GM12872 (cell line): ENCODE data around the gene PELI2.

Source experiments
- TF ChIP-seq, protein P1 (sequence below): IDR thresholded peaks from 3 replicates; pipeline ENCODE4 v1.5.1; 2011; ENCODE audit warnings: low read depth, mild to moderate bottlenecking, low read length, moderate library complexity; ENCODE audit not compliant: insufficient read depth

PELI2 gene

DNA sequence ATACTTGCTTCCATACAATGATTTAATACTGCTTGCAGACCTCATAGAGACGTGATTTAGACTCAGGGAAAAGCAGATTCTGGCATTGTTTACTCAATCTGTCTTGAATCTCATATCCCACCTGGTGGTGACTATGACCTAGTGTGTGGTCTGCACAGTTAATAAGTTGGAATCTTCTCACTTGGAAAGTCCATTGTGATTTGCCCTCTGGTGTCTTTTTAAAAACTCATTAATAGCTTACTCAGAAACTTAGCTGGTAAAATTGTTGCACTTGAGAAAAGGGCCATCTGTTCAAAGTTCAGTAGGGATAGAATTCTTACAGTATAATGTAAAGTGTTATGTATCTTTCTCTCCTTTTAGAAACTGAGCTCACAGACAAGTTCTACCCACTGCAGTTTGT lies 106.0 kb downstream of the PELI2 start:
- TF ChIP-seq, protein P1, sequence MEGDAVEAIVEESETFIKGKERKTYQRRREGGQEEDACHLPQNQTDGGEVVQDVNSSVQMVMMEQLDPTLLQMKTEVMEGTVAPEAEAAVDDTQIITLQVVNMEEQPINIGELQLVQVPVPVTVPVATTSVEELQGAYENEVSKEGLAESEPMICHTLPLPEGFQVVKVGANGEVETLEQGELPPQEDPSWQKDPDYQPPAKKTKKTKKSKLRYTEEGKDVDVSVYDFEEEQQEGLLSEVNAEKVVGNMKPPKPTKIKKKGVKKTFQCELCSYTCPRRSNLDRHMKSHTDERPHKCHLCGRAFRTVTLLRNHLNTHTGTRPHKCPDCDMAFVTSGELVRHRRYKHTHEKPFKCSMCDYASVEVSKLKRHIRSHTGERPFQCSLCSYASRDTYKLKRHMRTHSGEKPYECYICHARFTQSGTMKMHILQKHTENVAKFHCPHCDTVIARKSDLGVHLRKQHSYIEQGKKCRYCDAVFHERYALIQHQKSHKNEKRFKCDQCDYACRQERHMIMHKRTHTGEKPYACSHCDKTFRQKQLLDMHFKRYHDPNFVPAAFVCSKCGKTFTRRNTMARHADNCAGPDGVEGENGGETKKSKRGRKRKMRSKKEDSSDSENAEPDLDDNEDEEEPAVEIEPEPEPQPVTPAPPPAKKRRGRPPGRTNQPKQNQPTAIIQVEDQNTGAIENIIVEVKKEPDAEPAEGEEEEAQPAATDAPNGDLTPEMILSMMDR: no peak

DNA sequence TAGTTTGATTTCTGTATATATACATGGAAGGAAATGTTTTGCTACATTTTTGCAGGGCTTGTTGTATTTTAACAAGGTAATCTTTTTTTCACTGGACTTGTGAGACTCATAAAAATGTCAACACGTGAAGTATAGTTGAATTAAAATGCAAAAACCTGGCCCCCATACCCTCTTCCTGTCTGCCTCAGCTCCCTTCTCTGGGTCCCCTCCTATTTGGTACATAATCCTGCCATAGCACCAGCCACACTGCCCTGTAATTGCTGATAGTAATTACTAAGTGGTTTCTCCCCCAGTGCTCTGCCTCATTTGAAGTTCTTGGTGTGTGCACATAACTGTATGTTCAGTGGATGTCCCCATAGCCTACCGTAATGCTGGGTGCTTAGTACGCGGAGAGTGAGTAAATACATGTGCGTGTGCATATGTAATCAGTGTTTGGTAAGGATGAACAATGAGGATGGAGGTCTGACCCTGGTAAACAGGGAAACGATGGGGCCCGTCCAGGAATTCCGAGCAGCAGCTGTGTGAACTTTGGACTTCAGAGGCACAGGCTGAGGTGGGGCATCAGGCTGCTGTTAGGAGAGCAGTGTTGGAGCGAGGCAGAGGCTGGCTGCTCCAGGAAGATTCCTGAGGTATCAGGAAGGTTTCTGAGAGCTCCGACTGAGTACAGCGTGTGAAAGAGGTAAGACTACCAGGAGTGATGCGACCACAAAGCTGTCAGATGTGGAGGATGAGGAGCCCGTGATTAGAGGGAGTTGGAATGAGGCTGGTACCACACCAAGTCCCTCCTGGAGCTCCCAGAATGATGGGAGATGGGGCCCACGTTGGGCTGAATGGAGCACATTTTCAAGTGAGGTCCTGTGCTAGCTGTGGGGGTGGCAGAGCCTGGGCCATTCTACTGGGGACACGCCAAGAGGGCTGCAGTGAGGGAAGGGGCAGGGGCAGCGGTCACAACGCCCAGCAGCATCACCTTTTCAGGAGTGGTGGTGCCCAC lies 106.8 kb downstream of the PELI2 start:
- TF ChIP-seq, protein P1: no peak

DNA sequence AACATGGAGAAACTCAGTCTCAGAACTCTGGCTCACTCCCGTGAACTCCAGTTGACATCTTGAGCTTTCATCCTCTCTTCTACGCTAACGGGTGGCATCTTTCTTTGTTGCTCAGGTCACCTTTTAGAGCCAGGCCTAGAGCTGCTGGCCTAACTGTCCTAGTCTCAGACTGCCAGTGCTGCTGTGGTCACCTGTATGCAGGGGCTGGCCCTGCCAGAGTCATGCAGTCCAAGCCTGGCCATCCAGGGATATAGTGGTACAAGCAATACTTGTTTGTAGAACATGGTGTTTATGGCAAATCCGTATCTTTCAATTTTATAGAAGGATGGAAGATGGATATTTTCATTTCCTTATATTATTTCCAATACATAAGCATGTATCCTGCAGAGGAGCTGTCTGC lies 117.2 kb downstream of the PELI2 start:
- TF ChIP-seq, protein P1: no peak

DNA sequence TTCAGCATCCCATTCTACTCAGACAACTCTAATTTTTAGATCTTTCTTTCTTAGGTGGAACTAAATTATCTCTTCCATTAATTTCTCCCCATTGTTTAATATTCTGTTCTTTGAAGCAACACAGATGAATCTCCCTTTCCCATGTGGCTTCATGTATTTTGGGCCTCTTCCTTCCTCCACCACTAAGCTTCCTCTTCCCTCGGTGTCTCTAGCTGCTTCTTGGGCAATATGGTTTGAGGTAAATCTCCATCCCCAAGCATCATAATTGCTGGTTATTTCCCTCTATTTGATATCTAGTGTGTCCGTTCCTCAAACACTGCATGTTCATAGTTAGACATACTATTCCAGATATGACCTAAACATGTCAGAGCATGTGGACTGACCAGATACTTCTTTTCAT lies 119.2 kb downstream of the PELI2 start:
- TF ChIP-seq, protein P1: no peak

DNA sequence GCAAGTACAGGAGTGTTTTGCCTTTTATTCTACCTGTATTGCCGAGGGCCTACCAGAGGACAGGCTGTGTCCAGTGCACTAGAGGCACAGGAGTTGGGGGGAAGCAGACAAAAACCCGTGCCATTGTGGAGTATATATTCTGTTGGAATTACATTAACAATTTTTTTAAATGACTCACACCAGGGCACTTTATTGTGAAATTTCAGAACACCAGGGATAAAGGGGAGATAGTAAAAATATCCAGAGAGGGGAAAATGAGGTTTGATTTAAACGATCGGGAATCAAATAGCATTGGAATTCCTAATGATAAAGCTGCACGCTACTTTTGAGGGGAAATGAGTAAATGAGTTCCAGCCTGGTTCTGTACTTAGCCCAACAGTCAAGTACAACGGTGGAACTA lies 123.2 kb downstream of the PELI2 start:
- TF ChIP-seq, protein P1: no peak

DNA sequence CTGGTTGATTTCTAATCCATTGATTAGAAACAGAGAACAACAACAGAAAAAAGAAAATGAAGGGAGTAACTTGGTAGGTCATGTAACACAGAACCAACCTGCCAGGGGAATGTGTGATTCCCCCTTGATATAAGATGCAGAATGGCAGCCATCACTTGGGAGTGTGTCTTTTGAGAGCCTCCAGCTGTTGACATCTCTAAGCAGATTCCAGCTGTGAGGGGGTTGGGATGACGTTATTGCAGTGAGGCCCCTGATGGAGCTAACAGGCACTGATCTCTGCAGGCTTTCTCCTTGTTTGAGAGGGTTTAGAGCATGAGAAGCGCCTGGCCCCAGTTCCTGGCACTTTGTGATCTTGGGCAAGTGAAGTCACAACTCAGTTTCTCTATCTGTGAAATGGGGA lies 124.9 kb downstream of the PELI2 start:
- TF ChIP-seq, protein P1: no peak

DNA sequence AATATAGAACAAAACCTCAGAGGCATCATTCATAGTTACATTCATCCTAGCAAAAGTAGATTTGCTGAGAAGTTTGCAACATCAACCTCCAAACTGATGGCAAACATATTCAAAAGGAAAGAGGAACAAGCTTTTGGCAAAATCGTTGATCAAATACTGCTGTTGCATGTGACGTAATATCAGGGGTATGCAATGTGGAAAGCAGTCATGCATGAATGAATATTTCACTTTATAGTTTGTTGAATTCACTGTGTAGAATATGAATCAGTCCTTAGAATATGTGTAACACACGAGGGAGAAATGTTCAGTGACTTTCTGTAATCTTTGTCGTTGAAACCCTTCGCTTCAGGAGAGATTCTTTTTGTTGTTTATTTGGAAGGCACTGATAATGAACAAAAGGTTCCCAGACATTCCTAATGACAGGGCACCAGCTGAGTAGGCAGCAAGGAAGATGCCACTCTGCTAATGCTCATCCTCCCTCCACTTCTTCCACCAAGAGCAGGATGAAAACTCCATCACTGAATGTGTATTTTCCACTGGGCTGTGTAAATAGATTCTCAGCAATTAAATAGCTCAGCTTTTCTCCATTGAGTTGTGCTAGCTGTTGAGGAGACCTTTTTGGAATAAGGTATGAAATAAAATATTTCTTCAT lies 126.1 kb downstream of the PELI2 start:
- TF ChIP-seq, protein P1: no peak; the same call in 2 of the 3 replicates
